Measurements from ENCODE around the gene SNCG.
A peak's percentile ranks its signal among the peaks of the same experiment; 100 is the strongest.

SNCG gene

DNA sequence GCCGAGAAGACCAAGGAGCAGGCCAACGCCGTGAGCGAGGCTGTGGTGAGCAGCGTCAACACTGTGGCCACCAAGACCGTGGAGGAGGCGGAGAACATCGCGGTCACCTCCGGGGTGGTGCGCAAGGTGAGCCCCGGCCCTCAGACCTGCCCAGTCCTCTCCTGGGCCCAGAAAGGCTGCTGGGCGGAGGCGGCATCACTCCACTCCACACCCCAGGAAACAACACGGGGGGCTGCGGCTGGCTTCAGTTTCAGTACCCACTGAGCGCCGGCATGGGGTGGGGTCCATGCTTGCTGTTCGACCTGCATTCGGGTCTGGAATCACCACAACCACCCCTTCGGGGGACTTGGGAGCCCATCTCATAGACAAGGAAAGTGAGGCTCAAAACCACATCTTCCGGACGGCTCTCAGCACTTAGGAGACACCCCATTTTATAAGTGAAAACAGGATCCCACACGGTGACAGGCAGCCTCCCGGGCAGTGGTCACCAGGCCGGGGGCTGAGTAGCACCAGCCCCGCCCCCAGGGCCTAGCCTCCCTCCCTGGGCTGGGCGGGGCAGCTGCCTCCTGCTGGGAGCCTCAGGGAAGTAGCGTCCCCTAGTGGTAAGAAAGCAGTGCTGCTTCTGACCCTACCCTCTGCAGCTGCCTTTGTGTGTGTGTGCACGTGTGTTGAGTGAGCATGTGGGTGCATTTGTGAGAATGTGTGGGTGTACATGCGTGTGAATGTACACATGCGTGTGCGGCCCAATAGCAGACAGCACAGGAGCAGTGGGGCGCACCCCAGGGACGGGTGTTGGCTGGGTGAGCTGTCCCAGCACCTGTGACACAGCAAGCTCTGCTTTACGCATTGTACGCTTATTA, 1.8 kb downstream of the SNCG start:
- DNase-seq (ENCODE audit: low read depth in 1 of 2, low spot score in 1 of 2) = no peak

- no peak for DNase-seq (ENCODE audit: low read depth in 1 of 2, low spot score in 1 of 2)
Measured at GRCh38 chr10:86960863-86961434, 2.5 kb downstream of the SNCG start.

- DNase-seq (ENCODE audit: low read depth in 1 of 2, low spot score in 1 of 2) = no peak
Measured at GRCh38 chr10:86961481-86962091, 3.2 kb downstream of the SNCG start.

DNA sequence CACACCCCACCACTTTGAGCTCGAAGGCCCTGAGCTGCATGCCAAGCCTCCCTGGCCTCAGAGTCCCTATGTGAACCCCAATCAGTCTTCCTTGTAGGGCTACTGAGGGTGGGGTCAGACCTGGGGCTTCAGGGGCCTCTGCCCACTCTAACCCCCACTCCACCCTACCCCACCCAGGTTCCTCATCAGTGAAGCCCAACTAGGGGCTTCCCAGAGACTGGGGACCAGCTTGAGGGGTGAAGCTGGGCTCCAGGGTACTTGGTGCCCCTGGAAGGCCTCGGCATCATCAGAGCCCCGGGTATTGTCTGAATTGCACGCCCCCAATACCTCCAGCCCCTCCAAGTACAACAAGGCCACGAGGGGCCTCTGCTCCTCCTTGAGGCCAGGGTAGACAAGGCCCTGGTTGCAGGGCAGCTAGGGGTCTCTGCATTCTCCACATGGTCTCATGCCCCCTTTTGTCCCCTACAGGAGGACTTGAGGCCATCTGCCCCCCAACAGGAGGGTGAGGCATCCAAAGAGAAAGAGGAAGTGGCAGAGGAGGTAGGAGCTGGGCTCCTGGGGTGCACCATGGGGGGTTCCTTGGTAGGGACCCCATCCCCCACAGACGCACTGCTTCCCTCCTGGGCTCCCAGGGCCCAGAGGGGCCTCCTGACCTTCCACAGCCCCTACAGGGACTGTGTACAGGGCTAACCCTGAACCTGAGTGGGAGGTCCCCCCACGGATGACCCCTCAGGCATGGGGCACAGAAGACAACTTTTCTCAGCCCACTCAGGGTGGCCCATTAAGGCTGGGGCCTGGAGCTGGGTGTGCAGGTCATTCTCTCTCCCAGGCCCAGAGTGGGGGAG, 4.0 kb downstream of the SNCG start:
- no peak for DNase-seq (ENCODE audit: low read depth in 1 of 2, low spot score in 1 of 2)

DNA sequence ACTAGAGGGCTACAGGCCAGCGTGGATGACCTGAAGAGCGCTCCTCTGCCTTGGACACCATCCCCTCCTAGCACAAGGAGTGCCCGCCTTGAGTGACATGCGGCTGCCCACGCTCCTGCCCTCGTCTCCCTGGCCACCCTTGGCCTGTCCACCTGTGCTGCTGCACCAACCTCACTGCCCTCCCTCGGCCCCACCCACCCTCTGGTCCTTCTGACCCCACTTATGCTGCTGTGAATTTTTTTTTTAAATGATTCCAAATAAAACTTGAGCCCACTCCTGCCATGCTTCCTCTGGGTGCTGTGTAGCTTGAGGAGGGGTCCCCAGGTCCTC, 4.5 kb downstream of the SNCG start:
- no peak for DNase-seq (ENCODE audit: low read depth in 1 of 2, low spot score in 1 of 2)

GRCh38 chr10:86963341-86963919, 5.0 kb downstream of the SNCG start:
- DNase-seq (ENCODE audit: low read depth in 1 of 2, low spot score in 1 of 2) = no peak

GRCh38 chr10:86964061-86964846, 5.9 kb downstream of the SNCG start:
- no peak for DNase-seq (ENCODE audit: low read depth in 1 of 2, low spot score in 1 of 2)

GRCh38 chr10:86964847-86965190, 6.4 kb downstream of the SNCG start:
- DNase-seq (ENCODE audit: low read depth in 1 of 2, low spot score in 1 of 2) = no peak

- no peak for DNase-seq (ENCODE audit: low read depth in 1 of 2, low spot score in 1 of 2)
Measured at GRCh38 chr10:86965986-86966654, 7.7 kb downstream of the SNCG start.

- no peak for DNase-seq (ENCODE audit: low read depth in 1 of 2, low spot score in 1 of 2)
Measured at GRCh38 chr10:86967481-86967941, 9.1 kb downstream of the SNCG start.

DNA sequence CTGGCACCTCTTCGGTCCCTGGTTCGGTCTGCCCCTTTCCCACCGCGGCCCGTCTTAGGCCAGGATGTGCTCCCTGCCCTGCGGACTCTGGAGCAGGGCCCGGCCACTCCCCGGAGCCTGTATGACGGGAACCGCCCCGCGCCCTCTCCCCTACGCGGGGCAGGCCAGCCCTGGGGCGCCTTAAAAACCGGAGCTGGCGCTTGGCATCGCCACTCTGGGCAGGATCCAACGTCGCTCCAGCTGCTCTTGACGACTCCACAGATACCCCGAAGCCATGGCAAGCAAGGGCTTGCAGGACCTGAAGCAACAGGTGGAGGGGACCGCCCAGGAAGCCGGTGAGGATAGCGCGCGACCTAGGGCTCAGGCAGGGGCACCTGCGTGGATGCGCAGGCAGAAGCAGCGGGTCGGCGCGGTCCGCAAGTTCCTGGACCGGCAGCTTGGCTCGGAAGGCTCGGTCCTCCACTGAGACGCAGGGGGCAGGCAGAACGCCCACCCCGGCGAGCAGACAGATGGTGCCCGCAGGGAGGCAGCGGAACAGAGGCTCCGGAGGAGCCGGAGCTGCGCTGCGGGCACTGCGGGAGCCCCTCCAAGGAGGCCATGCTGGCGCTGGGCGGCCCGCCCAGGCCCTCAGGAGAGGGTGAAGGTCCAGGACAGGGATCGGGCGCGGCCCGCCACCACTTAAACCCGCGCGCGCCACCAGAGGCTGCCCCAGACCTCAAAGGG, 10.0 kb downstream of the SNCG start, which contains the start of gene ADIRF:
Gene ADIRF (plus strand): TSS at position 212 of the 723 bp plus-strand sequence. CDS start 63 bp downstream, at position 275.
- DNase-seq (ENCODE audit: low read depth in 1 of 2, low spot score in 1 of 2) = no peak

- DNase-seq (ENCODE audit: low read depth in 1 of 2, low spot score in 1 of 2) = no peak
Measured at GRCh38 chr10:86968994-86969355, 10.6 kb downstream of the SNCG start.

- DNase-seq (ENCODE audit: low read depth in 1 of 2, low spot score in 1 of 2) = no peak
Measured at GRCh38 chr10:86969421-86970041, 11.1 kb downstream of the SNCG start.

- DNase-seq (ENCODE audit: low read depth in 1 of 2, low spot score in 1 of 2) = no peak
Measured at GRCh38 chr10:86970162-86970981, 12.0 kb downstream of the SNCG start.

GRCh38 chr10:86970982-86971231, 12.5 kb downstream of the SNCG start:
- DNase-seq (ENCODE audit: low read depth in 1 of 2, low spot score in 1 of 2) = no peak

GRCh38 chr10:86971232-86971991, 13.0 kb downstream of the SNCG start:
- DNase-seq (ENCODE audit: low read depth in 1 of 2, low spot score in 1 of 2) = peak; percentile 82 to 87

- DNase-seq (ENCODE audit: low read depth in 1 of 2, low spot score in 1 of 2) = no peak
Measured at GRCh38 chr10:86972613-86973380, 14.4 kb downstream of the SNCG start.

All from stimulated activated CD4-positive, alpha-beta T cell treated with anti-CD3 and anti-CD28 coated beads, Interleukin-15, amount 100 ng/mL, for 1 hour (primary cell).